HG03378 (cell line): ENCODE results near the gene LRRN4.
"Not testable (repeated sequence)": the region's sequence is repeated elsewhere in the genome, so short reads cannot be mapped to it uniquely, and the experiment has no call there.

ENCODE experiments used
- ATAC-seq: cut with Tn5 transposase; IDR thresholded peaks from one replicate; pipeline ENCODE4 v1.9.1; 2021; ENCODE audit warnings: mild to moderate bottlenecking, moderate library complexity; ENCODE audit not compliant: unreplicated experiment

The LRRN4 gene

DNA sequence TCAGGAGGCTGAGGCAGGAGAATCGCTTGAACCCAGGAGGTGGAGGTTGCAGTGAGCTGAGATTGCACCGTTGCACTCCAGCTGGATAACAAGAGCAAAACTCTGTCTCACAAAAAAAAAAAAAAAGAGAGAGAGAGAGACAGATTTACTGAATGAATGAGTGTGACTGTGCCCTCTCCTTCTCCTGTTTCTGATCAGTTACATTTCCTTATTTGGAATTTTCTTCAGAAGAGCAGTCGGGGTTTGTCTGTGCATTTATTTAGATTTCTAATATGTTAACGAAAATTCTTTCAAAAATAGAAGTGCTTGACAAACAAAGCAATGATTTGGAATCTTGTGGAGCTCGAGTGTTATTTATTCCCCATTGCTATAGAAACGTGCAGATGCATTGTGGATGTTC lies 6.4 kb upstream of the LRRN4 start:
- ATAC-seq = no peak

DNA sequence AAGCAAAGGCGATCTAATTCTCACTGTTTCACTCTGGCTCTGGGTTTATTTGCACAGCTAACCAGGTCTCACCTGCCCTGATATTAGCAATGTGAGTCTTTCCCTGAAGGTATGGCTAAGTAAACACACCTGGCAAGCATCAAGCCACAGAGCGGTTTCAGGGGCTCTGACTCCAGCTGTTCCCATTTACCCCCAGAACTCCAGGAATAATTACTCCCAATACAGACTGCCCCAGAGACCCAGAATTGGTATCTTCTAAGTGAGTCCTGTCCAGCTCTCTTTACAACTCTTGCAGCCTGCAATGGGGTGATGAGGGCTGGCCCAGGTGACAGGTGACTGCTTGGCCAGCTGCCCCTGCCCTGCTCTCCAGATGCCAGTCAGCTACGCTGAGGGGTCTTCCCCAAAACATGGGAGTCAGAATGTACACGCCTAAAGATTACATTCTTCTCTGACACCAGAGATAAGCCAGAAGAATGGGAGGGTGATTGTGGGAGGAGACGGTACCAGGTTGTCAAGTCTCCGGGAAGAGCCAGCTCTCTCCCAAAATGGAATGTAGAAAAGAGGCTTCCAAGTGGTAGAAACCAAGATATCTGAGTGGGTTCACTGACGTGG lies 4.9 kb upstream of the LRRN4 start:
- ATAC-seq = no peak

DNA sequence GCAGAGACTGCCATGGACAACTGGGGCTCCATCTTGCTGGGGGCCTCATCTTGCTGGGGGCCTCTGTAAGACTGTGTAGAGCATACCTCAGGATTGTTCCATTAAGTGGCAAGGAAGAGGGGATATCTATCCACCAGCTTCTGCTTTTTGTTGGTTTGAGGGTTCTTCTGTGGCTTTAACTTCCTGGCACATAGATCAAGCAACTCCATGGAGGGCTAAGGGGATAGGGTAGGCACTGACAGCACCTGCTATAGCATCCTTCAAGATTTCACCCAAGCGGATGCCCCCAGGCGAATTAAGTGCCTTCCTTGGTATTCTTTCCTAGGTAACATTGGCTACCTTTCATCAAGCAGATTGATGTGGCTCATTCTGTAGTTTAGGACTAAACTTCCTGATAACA lies 3.8 kb upstream of the LRRN4 start:
- no peak for ATAC-seq

DNA sequence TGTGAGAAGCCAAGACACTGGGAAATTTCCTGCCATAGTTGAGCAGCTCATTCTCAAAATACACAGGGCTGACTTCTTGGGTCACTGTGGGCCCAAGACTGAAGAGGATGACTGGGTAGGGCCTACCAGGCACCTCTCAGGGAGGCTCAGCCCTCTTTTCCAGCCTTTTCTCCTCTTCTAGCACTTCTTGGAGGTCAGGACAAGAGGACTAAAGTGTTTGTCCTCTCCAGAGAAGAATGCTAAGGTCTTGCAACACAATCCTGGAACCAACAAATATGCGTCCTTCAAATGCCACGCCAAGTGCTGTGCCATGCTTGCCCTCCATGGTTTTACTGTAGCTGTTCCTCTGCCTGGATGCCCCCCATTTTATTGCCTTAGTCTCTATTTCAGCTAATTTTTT lies 3.3 kb upstream of the LRRN4 start:
- ATAC-seq = no peak

DNA sequence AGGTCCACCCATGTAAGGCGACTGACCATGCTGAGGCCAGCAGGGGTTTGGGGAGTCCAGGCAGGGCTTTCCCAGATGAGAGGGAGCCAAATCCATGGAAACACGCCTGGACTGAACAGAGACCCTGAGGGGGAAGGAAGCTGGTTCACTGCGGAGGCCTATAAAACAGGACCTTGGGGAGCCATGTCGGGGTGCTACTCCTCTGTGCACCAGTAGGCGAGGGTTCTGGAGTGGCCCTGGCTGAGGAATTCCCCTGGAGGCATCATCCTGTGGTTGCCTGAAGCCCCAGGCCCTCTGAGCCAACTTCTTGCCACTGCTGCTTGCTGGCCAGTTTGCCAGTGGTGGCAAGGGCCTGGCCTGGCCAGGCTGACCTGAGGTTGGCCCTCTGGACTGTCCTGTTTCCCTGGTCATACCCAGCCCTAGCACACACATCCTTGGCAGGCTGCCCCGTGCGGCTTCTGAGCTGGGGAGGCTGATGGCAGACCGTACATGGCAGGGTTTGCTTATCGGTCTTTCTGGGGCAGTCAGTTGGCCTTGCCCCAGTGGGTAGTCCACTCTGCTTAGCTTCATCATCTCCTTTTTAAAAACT lies 2.2 kb upstream of the LRRN4 start:
- ATAC-seq = no peak

DNA sequence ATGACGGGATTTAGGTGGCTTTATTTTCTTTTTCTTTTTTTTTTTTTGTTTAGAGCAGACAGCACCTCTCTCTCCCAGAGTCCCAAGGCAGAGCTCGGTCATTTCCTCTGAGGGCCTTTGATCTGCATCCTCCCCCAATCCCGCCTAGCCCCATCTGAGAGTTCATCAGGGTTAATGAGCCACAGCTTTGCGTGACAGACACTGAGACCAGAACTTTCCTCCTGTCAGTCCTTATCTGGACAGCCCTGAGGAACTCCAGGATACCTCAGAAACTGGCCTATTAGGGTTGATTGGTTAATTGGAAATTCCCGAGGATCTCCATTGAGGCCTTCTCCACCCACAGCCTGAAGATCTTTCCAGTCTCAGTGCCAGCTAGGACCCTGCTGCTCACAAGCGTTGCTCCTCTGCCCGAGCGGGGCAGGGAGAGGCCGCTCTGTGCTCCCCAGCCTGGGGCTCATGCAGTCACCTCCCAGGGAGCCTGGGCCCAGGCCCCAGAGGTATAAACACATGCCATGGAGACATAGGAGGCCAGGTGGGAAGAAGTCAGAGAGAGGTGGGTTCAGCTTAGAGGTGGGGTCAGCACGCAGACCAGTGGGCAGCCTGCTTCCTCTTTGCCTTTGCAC lies 1.4 kb upstream of the LRRN4 start:
- ATAC-seq = no peak

DNA sequence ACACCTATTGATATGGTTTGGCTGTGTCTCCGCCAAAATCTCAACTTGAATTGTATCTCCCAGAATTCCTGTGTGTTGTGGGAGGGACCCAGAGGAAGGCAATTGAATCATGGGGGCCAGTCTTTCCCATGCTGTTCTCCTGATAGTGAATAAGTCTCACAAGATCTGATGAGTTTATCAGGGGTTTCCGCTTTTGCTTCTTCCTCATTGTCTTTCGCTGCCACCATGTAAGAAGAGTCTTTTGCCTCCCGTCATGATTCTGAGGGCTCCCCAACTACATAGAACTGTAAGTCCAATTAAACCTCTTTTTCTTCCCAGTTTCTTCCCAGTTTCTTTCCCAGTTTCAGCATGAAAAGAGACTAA lies 810 bp upstream of the LRRN4 start:
- ATAC-seq = not testable (repeated sequence)

DNA sequence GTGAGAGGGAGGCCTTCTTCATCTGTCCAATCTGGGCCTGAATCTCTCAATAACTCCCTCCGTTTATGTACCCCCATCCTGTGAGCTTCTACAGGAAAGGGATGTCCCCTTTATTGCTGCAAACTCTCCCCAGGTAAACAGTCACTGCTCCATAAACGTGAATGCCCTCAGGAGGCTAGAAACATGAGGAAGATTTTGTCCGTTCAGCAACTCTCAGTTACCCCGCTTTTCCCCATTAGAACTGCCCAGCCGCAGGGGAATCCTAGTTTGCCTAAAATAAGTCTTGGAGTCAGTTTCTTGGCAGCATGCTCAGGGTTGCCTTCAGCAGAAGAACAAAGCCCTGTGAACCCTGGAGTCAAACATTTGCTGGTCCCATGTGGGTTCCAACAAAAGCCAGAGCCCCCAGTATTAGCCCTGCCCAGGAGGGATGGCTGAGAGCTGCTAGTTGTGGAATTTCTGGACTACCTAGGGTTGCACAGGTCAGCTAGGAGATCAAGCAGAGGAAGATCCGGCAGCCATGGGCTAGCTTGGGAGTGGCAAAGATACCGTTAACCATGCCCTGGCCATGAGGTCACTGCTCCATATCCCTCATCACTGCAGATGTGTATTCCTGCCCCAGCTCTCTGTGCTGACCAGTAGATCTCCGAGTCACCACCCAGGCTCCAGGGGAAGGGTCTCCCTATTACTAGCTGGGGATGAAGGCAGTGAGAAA lies 640 bp downstream of the LRRN4 start:
- no peak for ATAC-seq

DNA sequence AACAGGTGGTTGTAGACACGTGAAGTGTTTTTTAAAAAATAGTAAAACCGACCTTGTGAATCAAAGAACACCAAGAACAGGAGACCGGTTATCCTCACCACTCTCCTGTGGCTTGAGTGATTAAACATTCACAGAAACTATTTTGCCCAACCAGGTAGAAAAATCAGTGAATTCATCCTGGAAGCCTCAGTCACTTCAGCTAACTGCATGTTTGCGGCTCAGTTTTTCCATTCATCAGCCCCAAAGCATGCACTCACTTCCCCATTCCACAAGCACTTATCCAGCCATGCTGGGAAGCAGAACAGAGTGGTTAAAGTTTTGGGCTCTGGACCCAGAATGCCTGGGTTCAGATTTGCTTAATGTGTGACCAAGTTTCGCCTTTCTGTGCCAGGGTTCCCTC lies 2.4 kb downstream of the LRRN4 start:
- ATAC-seq = no peak

DNA sequence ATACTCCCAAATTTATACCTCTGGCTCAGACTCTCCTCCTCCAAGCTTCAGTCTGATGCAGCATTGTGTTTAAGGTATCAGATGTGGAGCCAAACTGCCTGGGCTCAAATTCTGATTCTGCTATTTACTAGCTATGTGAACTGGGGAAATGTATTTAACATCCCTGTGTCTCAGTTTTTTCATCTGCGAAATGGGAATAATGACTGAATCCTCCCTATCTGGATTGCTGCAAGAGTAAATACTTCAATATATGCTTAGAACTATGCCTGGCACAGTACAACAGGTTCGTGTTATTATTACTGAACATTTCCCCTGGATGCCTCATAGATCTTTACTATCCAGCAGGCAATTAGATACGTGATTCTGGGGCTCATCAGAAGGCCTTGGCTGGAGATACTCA lies 5.5 kb downstream of the LRRN4 start:
- ATAC-seq = no peak

DNA sequence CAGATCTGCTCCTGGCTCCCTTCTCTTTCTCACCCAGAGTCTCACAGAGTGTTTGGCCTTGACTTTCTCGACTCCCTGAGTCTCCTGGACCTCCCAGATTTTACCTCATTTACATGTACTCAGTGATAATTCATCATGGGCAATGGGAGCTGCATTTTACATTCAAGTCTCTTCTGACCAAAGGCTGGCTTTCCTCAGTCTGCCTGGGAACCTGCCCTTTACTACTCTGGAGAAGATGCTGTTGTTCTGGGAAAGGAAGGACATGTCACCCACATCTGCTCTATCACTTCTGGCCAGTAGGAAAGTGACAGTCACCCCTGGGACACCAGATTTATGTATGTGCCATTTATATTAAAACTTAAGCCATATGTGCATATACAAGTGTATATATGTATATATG lies 7.4 kb downstream of the LRRN4 start:
- ATAC-seq = no peak

DNA sequence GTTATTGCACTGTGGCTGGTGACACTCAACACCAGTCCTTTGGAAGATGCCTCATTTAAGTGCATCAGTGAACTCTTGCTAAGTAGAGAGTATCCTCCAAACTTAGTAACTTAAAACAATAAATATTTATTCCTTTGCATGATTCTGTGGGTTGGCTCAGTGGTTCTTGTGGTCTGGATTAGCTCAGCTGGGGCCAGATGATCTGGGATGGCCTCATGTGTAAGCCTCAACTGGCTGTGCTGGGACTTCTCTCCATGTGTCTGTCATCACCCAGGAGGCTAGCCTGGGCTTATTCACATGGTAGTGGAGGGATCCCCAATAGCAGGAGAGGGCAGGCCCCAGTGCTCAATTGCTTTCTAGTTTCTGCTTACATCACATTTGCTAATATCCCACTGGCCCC lies 8.3 kb downstream of the LRRN4 start:
- no peak for ATAC-seq

DNA sequence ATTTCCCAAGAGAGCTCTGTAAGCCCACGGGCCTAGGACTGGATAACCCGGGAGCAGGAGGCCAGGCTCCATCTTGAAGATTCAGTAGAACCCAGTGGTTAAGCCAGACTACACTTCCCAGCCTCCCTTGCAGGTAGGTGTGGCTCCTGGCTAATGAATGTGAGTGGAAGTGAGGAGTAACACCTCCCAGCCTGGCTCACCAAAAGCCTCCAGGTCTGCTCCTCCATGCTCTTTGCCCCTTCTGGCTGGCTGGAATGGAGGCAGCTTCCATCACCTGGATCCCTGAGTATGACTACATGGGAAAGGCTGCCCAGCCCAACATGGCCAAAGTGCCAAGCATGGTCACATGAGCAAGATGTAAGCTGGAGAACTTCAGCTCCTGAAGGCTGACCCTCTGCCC lies 9.7 kb downstream of the LRRN4 start:
- ATAC-seq = no peak

DNA sequence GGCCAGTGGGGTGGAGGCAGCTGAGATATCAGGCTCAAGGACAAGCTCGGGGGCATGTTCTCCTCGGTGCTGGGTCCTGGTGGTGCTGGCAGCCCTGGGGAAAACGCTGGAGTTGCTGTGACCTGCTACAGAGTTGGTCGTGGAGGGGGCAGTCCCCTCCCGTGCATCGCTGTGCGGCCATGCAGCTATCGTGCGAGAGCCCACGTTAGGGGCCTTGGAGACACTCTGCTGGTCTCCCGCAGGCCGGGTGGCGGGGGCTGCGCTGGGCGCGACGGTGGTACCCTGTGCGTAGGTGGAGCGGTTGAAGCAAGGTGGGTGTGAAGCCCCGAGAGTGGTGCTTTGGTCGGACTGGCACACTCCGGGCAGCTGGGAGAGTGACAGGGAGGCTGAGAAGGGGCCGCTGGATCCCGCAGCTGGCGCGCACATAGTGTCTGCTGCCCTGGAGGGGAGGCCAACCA lies 12.0 kb downstream of the LRRN4 start:
- ATAC-seq = no peak

DNA sequence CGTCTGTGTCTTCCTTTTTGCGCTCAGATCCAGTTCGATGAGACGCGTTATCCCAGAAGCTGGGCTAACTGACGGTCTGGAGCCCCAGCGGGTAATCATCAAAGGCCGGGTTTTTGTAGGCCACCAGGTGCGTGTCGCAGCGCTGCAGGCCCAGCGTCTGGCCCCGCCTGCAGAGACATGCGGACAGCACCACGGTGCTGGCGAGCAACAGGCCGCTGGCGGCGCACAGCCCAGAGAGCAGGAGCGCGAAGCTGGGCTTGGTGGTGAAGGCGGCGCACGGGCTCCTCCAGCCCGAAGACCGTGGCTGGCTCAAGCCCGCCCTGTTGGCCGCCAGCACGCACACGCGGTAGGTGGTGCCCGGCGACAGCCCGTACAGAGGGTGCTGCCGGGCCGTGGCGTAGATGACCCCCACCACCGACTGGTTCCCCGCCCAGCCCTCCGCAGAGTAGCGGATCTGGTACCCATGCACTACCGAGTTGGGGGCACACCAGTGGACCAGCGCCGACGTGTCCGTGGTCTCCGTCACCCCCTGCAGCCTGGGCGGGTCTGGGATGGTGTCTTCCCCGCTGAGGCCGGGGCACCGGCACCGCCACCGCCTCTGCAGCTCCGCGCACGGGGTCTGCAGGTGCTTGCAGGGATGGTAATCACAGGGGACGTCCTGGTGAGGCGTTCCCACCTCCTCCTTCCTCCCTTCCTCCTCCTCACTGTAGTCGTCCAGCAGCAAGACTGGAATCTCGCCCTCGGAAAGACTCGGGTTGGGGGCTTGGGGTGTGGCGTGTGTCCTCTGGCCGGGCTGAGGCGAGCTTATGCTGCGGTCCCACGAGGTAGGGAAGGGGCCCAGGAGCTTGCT lies 12.7 kb downstream of the LRRN4 start:
- no peak for ATAC-seq

DNA sequence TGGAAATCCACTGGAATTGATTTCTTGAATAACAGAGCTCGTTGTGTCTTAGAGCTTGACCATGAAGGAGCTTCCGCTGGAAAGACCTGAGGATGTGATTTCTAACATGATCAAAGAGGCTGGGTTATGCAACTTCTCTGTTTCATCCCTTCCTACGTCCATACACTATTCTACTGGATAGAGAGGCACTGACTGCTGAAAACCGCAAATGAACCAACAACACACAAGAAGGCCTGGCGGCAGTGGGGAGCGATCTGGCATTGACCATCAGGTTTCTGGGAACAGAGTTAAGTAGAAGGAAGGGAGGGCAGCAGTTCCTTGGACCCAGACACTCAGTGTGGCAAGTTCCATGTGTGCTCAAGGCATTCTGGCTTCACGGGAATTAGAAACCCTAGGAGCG lies 13.3 kb downstream of the LRRN4 start:
- no peak for ATAC-seq

DNA sequence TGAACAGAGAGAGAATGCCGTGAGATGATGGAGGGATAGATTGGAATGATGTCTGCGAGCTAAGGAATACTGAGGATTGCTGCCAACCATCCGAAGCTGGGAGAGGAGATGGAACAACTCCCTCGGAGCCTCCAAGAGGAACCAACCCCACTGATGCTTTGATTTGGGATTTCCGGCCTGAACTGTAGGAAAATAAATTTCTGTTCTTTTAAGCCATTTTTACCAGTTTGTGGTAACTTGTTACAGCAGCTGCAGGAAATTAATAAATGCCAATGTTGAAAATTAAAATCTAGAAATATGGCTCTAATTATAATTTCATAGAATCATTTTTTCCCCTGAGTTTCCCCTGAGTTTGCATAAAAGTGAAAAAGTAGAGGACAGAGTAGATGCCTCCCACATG lies 14.1 kb downstream of the LRRN4 start:
- no peak for ATAC-seq

DNA sequence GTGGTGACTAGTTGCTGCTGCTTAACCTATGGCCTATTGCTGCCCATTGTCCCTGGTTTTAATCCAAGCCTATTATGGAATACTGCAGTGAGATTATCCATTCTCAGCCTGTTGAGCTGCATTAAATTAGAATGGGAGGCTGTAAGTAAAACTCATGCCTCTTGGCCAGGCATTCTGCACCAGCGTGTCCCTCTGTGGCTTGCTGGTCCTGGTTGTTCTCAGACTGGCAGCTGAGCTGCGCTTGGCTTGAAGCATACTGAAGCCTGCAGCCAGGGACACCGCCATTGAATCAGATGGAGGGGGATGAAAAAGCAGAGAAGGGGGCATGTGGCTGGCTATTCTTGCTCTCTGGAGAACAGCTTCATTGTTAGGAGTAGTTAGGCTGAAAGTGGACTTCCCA lies 15.6 kb downstream of the LRRN4 start:
- no peak for ATAC-seq

DNA sequence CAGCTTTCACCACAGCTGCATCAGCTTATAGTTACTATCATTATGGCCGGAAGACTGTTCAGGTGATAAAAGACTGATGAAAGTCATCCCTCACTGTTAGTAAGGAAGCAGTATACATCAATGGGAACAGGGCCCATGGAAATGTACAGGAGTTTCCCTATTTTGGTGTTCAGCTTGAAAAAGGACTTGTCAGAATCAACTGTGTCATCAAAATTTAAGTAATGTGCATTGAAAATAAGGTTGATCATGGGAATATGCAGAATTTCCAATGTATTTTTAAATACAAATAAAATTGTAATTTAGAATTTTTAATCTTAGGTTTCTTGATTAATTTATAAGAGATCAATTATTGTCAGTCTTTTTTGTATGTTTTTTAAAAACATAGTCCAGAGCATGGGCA lies 16.8 kb downstream of the LRRN4 start:
- no peak for ATAC-seq

DNA sequence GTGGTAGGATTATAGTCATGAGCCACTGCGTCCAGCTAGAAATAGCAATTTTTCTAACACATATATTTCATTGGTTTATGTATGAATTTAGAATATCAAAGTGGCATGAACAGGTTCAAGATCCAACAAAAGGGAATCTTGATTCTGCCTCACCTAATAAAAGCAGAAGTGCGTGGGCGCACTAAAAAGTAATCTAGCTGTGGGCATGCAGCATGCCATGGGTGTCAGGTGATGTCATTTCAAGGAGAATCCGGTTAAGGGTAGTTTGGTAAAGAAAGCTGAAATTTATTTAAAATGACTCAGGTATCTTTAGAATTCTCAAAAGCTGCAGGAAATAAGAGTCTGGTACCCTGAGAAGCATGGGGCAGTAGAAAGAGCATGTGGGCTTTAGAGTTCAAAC lies 17.6 kb downstream of the LRRN4 start:
- no peak for ATAC-seq
